Tibial nerve (tissue), 3 donors: ENCODE data around the gene SLC45A3.

Source experiments
- POLR2A ChIP-seq, 2 donors: fragments of 450-650 bp; IDR thresholded peaks; one replicate each; pipeline ENCODE4 v1.6.1; 2017; ENCODE audit warnings: antibody characterized with exemption in 2 of 2, mild to moderate bottlenecking in 2 of 2, moderate library complexity in 2 of 2
- TF ChIP-seq, protein P1 (sequence below), 5 experiments: fragments of 200-600 bp in 3 of 5; fragments of 450-650 bp in 2 of 5; sonication (generic) in 3 of 5; IDR thresholded peaks; one replicate each; pipeline ENCODE4 v1.5.1; 2016 to 2019; ENCODE audit warnings: antibody characterized with exemption in 5 of 5, mild to moderate bottlenecking in 3 of 5, moderate library complexity in 2 of 5

DNA sequence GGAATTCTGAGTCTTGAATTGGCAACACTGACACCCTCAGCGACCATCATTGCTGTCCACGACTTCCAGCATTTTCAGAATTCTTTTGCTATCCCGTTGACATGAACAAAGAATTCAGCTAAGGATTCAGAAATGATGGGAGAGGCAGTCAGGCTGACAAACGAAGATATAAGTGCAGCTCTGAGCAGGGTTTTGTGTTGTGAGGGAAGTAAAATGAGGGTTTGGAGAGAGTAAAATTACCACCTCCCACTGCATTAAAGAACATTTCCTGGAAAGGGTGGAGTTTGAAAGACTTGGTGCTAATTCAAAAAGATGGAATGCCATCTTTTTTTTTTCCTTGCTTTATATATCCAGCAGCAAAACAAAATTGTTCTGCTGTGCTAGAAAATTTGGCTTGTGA lies 43.6 kb downstream of the SLC45A3 start:
- TF ChIP-seq, protein P1, sequence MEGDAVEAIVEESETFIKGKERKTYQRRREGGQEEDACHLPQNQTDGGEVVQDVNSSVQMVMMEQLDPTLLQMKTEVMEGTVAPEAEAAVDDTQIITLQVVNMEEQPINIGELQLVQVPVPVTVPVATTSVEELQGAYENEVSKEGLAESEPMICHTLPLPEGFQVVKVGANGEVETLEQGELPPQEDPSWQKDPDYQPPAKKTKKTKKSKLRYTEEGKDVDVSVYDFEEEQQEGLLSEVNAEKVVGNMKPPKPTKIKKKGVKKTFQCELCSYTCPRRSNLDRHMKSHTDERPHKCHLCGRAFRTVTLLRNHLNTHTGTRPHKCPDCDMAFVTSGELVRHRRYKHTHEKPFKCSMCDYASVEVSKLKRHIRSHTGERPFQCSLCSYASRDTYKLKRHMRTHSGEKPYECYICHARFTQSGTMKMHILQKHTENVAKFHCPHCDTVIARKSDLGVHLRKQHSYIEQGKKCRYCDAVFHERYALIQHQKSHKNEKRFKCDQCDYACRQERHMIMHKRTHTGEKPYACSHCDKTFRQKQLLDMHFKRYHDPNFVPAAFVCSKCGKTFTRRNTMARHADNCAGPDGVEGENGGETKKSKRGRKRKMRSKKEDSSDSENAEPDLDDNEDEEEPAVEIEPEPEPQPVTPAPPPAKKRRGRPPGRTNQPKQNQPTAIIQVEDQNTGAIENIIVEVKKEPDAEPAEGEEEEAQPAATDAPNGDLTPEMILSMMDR (IDR thresholded peaks at IDR 0.05) = no peak
- no peak for TF ChIP-seq POLR2A (IDR thresholded peaks at IDR 0.05)
